Smooth muscle cell (in vitro differentiated cells): ENCODE data around the gene TBC1D9. TPM values are rescaled to one million over a fixed set of nuclear protein-coding genes. Genes with fewer than 3 reads are reported as not detected.

Source experiments
- DNase-seq: peaks from one replicate; lab custom pipeline; 2025; ENCODE audit not compliant: unreplicated experiment; lab: John Stamatoyannopoulos, UW
- H2AFZ ChIP-seq: fragments of 200-600 bp; sonication (generic); 2 replicates; pipeline ENCODE4 v1.6.0; 2016; ENCODE audit warnings: antibody characterized with exemption, low read depth, mild to moderate bottlenecking
- H3F3A ChIP-seq: fragments of 200-600 bp; sonication (generic); 2 replicates; pipeline ENCODE4 v1.6.0; 2017; ENCODE audit warnings: antibody characterized with exemption, low read depth
- H3K27ac ChIP-seq: fragments of 200-600 bp; sonication (generic); 2 replicates; pipeline ENCODE4 v1.5.1; 2016; ENCODE audit warnings: low read depth, mild to moderate bottlenecking
- H3K27me3 ChIP-seq: fragments of 200-600 bp; sonication (generic); 2 replicates; pipeline ENCODE4 v1.6.1; 2016; ENCODE audit warnings: low read depth, mild to moderate bottlenecking
- H3K36me3 ChIP-seq: fragments of 200-600 bp; sonication (generic); 2 replicates; pipeline ENCODE4 v1.5.1; 2016; ENCODE audit warnings: low read depth
- H3K4me1 ChIP-seq: fragments of 200-600 bp; sonication (generic); 2 replicates; pipeline ENCODE4 v1.5.1; 2016; ENCODE audit warnings: low read depth
- H3K4me2 ChIP-seq: fragments of 200-600 bp; sonication (generic); 2 replicates; pipeline ENCODE4 v1.6.0; 2016; ENCODE audit warnings: mild to moderate bottlenecking
- H3K4me3 ChIP-seq: fragments of 200-600 bp; sonication (generic); 2 replicates; pipeline ENCODE4 v1.5.1; 2016; ENCODE audit warnings: mild to moderate bottlenecking
- H3K79me2 ChIP-seq: fragments of 200-600 bp; sonication (generic); 2 replicates; pipeline ENCODE4 v1.6.0; 2016; ENCODE audit warnings: low read depth, mild to moderate bottlenecking
- H3K9ac ChIP-seq: fragments of 200-600 bp; sonication (generic); 2 replicates; pipeline ENCODE4 v1.6.0; 2016; ENCODE audit warnings: low read depth
- H3K9me3 ChIP-seq: fragments of 200-600 bp; sonication (generic); replicated peaks from 2 replicates; pipeline ENCODE4 v1.5.1; 2016; ENCODE audit warnings: low read depth
- H4K20me1 ChIP-seq: fragments of 200-600 bp; sonication (generic); 2 replicates; pipeline ENCODE4 v1.6.0; 2016; ENCODE audit warnings: low read depth
- WGBS: methylation state at CpG from one replicate; pipeline ENCODE4 v1.1.7; 2016; ENCODE audit warnings: low lambda C conversion rate; 5-methylcytosine and 5-hydroxymethylcytosine counted together
- polyA plus RNA-seq: library from polyadenylated mRNA; unstranded; fragments of >200 nt; fragmentation: Nextera tagmentation; extraction: Ambion mirVana; gene quantifications from 2 replicates; pipeline ENCODE4 v1.2.1, GENCODE V29; 2016
- total RNA-seq: library from RNA; depleted of rRNA; stranded (reverse); fragments of >200 nt; gene quantifications from 2 replicates; pipeline ENCODE4 v1.2.3, GENCODE V29; 2014
- TF ChIP-seq, protein P1 (sequence below): fragments of 200-600 bp; sonication (generic); IDR thresholded peaks from 2 replicates; pipeline ENCODE4 v1.5.1; 2017; ENCODE audit warnings: borderline replicate concordance, mild to moderate bottlenecking, antibody characterized with exemption; ENCODE audit not compliant: insufficient read depth, poor library complexity, severe bottlenecking

The TBC1D9 gene
- total and polyA plus RNA-seq, 2 experiments from 2014 or later: 9.1 to 39.5 TPM

DNA sequence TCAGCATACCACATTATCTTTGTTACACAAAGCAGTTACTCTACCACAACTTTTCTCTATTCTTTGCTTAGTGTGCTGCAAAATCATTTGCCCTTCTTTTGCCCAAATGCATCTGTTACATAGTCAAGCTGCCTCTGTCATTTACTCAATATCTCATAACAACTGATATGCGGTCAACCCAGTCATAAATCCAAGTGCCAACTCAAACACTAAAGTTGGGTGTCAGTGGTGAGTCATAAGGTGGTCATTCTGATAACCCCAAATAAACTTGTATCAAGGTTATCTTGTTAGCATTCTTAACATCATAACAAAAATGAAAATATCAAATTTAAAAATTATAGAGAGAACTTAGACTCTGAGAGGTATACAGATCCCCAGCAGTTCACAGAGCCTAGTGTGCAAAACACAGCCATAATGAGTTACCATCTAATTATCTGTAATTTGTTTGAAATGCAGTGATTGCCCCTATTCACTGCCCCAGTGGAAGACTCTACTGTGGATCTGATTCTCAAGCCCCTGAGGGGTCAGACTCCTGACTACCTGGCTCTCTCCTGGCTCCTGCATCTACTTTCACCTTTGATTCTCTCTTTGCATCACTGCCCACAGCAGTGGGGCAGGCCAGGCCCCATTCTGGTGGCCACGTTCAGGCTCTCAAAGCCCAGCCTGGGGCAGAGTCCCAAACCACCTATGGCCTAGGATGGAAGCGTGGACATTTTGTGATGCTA is 29.2 kb downstream of the TBC1D9 start:
- TF ChIP-seq, protein P1, sequence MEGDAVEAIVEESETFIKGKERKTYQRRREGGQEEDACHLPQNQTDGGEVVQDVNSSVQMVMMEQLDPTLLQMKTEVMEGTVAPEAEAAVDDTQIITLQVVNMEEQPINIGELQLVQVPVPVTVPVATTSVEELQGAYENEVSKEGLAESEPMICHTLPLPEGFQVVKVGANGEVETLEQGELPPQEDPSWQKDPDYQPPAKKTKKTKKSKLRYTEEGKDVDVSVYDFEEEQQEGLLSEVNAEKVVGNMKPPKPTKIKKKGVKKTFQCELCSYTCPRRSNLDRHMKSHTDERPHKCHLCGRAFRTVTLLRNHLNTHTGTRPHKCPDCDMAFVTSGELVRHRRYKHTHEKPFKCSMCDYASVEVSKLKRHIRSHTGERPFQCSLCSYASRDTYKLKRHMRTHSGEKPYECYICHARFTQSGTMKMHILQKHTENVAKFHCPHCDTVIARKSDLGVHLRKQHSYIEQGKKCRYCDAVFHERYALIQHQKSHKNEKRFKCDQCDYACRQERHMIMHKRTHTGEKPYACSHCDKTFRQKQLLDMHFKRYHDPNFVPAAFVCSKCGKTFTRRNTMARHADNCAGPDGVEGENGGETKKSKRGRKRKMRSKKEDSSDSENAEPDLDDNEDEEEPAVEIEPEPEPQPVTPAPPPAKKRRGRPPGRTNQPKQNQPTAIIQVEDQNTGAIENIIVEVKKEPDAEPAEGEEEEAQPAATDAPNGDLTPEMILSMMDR: no peak
- no peaks in the 10 kb centered on the region for H3F3A ChIP-seq
- H3K4me1 ChIP-seq: no peaks in the 10 kb centered on the region
- peak overlapping the region; percentile 50 for H3K27ac ChIP-seq
- H3K9me3 ChIP-seq: no peaks in the 10 kb centered on the region
- H3K36me3 ChIP-seq: no peaks in the 10 kb centered on the region
- H3K79me2 ChIP-seq: peaks cover 73% of the 10 kb centered on the region
- WGBS: 77% methylated on average over 3 of the region's 3 CpGs
- H4K20me1 ChIP-seq: peaks cover 56% of the 10 kb centered on the region
- DNase-seq: no peak
- no peak overlapping the region for H3K9ac ChIP-seq
- no peak overlapping the region for H3K4me2 ChIP-seq
- H3K27me3 ChIP-seq: no peaks in the 10 kb centered on the region
- no peak overlapping the region for H2AFZ ChIP-seq
- no peak overlapping the region for H3K4me3 ChIP-seq

DNA sequence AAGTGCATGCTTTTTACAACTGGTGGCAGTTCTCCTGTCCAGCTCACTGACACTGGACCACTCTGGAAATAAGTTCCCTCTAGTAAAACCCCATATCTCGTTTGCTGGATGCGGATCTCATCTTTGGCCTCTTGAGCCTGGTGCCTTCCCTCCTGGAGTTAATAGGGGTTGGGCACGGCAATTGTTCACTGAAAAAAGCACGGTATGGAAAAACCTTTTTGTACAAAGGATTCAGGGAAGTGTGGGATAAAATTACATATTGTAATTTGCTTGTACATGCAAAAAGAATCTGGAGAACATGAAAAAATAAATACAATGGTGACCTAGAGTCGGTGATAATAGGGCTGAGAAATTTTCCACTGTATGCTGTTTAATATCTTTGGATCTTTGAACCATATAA is 30.6 kb downstream of the TBC1D9 start:
- no peak for DNase-seq
- Histone ChIP-seq H3K79me2 (peaks cover 70% of the 10 kb centered on the region), H3K4me3 (no peak overlapping the region), H3K4me1 (no peaks in the 10 kb centered on the region), H3K9me3 (no peaks in the 10 kb centered on the region), H3K4me2 (no peak overlapping the region), H3F3A (no peaks in the 10 kb centered on the region), H3K27ac (no peak overlapping the region), H3K9ac (no peak overlapping the region), H3K27me3 (no peaks in the 10 kb centered on the region), H2AFZ (no peak overlapping the region), H4K20me1 (peaks cover 42% of the 10 kb centered on the region), H3K36me3 (no peaks in the 10 kb centered on the region)
- TF ChIP-seq, protein P1: no peak
- 78% methylated on average over 5 of the region's 5 CpGs for WGBS

DNA sequence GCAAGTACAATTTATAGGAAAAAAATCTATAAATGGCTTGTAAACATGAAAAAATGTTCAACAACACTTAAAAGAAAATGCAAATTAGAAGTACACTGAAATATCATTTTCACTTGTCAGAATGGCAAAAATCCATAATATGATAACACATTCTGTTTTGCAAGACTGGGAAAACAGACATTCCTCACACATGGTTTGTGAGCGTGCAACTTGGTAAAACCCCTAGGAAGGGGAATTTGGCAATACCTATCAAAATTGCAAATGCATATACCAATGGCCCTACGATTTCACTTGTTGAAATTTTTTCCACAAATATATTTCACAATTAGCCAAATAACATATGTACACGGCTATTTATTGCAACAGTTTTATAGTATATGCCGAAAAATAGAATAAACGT is 31.4 kb downstream of the TBC1D9 start:
- WGBS: 95% methylated on average over 5 of the region's 5 CpGs

More for the DNA sequence above, 31.4 kb downstream of the TBC1D9 start:
- Histone ChIP-seq H3K4me3 (no peak overlapping the region), H3K36me3 (no peaks in the 10 kb centered on the region), H4K20me1 (peaks cover 37% of the 10 kb centered on the region), H3K27me3 (no peaks in the 10 kb centered on the region), H3K4me2 (no peak overlapping the region), H3K4me1 (no peaks in the 10 kb centered on the region), H3K27ac (no peak overlapping the region), H3K9me3 (no peaks in the 10 kb centered on the region), H3F3A (peaks cover under 1% of the 10 kb centered on the region), H2AFZ (no peak overlapping the region), H3K79me2 (peaks cover 76% of the 10 kb centered on the region), H3K9ac (no peak overlapping the region)
- DNase-seq: no peak
- TF ChIP-seq, protein P1: no peak
